ACC112 (cell line): ENCODE data around the gene PLA2G4B.

ENCODE experiments used
- H2AFZ ChIP-seq: fragments of 200-600 bp; sonication (generic); one replicate; pipeline ENCODE4 v1.6.0; 2017; ENCODE audit warnings: antibody characterized with exemption, low read length; ENCODE audit not compliant: unreplicated experiment
- H3K27ac ChIP-seq: fragments of 200-600 bp; sonication (generic); 2 replicates; pipeline ENCODE4 v1.5.1; 2014; ENCODE audit warnings: low read depth, mild to moderate bottlenecking, antibody characterized with exemption, low read length, moderate library complexity
- H3K27me3 ChIP-seq: fragments of 200-600 bp; sonication (generic); 2 replicates; pipeline ENCODE4 v1.6.1; 2014; ENCODE audit warnings: mild to moderate bottlenecking, antibody characterized with exemption, low read length, moderate library complexity, mixed read lengths; ENCODE audit not compliant: insufficient read depth
- H3K36me3 ChIP-seq: fragments of 200-600 bp; sonication (generic); 2 replicates; pipeline ENCODE4 v1.6.1; 2016; ENCODE audit warnings: mild to moderate bottlenecking, antibody characterized with exemption, low read length, moderate library complexity, mixed read lengths; ENCODE audit not compliant: insufficient read depth
- H3K4me1 ChIP-seq: fragments of 200-600 bp; sonication (generic); one replicate; pipeline ENCODE4 v1.6.1; 2016; ENCODE audit warnings: low read length, mixed read lengths; ENCODE audit not compliant: insufficient read depth, unreplicated experiment, control insufficient read depth
- H3K4me3 ChIP-seq: fragments of 200-600 bp; sonication (generic); 2 replicates; pipeline ENCODE4 v1.5.1; 2014; ENCODE audit warnings: mild to moderate bottlenecking, low read depth, low read length
- H3K79me2 ChIP-seq: fragments of 200-600 bp; sonication (generic); one replicate; pipeline ENCODE4 v1.6.0; 2016; ENCODE audit warnings: low read length; ENCODE audit not compliant: control insufficient read depth, unreplicated experiment, insufficient read depth

PLA2G4B gene

DNA sequence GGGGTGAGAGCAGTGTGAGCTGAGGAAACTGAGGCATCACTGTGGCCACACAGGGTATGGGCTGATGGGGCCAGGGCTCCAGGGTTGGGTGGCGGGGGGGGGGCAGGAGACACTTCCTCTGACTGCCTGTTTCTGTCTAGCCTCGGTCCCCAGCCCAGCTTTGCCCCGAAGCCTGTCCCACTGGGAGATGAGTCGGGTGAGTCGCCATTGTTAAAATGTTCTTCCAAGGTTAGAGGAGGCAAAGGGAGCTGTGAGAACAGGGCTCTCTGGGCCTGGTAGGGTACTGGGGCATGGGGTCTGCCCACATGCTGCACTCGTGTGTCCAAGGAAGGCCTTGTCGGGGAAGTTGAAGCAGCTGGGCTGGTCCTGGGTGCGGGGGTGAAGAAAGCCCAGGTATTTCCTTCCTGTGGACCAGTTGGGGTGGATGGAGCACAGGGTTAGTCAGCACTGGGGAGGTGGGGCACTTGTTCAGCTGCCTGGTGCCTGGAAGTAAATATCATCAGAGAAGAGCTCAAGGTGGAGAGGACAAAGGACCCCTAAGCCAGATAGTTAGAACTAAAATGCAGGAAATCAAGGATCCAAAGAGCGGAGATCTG is 19.1 kb upstream of the PLA2G4B start:
- H3K36me3 ChIP-seq = peaks cover 13% of the 10 kb centered on the region; the same call in 1 of the 2 replicates
- H3K4me1 ChIP-seq = peaks cover 11% of the 10 kb centered on the region
- H3K4me3 ChIP-seq = no peak overlapping the region
- H3K27me3 ChIP-seq = no peaks in the 10 kb centered on the region
- H3K79me2 ChIP-seq = no peaks in the 10 kb centered on the region
- no peak overlapping the region for H3K27ac ChIP-seq
- H2AFZ ChIP-seq = no peak overlapping the region

DNA sequence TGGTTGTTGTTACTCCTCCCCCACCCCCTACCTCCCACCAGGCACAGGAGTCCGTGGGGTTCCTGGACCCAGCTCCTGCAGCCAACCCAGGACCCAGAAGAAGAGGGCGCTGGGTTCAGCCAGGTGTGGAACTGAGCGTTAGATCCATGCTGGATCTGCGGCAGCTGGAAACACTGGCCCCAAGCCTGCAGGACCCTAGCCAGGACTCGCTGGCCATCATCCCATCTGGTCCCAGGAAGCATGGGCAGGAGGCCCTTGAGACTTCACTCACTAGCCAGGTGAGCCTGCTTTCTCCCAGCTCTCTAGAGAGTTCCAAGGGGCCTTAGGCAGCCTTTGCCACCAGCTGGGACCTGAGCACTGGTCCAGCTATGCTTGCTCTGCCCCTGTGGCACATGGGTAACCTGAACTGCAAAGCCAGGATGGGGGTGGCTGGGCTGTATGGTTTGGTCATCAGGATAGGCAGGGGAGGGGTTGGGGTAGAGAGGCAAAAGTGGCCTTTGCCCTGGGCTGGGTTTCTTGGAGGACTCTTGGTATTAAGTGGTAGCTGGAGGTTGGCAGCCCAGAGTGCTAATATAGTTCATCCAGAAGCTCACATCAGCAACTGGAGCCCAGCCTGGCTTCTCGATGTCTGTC is 17.7 kb upstream of the PLA2G4B start:
- Histone ChIP-seq H2AFZ (no peak overlapping the region), H3K4me1 (peaks cover 11% of the 10 kb centered on the region), H3K79me2 (no peaks in the 10 kb centered on the region), H3K27ac (no peak overlapping the region), H3K4me3 (no peak overlapping the region), H3K27me3 (no peaks in the 10 kb centered on the region), H3K36me3 (peaks cover 13% of the 10 kb centered on the region; the same call in 1 of the 2 replicates)

DNA sequence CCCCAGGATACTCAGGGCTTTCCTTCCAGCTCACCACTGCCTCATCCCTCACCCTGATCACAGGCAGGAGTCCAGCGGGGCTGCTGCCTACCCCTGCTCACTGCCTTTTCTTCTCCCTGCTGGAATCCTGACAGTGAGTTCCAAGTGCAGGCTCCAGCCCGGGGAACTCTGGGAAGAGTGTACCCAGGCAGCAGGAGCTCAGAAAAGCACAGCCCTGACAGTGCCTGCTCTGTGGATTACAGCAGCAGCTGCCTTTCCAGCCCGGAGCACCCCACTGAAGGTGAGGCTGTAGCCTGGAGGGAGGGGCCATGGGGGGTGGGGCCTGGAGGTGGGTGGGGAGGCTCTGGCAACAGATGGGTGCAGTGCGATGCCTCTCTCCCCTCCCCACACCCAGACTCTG is 16.8 kb upstream of the PLA2G4B start:
- Histone ChIP-seq H3K4me3 (no peak overlapping the region), H3K27me3 (no peaks in the 10 kb centered on the region), H2AFZ (no peak overlapping the region), H3K4me1 (peaks cover 11% of the 10 kb centered on the region), H3K36me3 (peaks cover 13% of the 10 kb centered on the region; the same call in 1 of the 2 replicates), H3K79me2 (no peaks in the 10 kb centered on the region), H3K27ac (no peak overlapping the region)

DNA sequence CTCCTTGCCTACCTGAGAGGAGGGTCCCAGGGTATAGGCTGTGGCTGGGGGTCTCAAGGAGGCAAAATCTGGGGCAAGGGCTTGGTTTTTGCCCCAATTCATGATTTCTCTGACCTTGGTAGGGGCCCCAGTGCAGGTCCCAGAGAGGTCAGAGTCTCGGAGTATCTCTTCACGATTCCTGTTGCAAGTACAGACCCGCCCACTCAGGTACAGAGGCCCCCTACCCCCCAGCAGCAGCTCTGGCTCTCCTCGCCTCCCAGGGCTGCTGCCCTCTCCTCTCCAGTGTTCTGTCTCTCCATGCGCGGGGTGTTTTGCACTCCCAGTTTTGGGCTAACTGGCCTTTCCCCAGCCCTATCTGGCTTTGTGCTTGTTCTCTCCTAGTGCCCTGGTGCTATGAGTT is 16.2 kb upstream of the PLA2G4B start:
- H3K4me3 ChIP-seq = no peak overlapping the region
- no peak overlapping the region for H3K27ac ChIP-seq
- no peaks in the 10 kb centered on the region for H3K27me3 ChIP-seq
- H2AFZ ChIP-seq = no peak overlapping the region
- no peaks in the 10 kb centered on the region for H3K79me2 ChIP-seq
- peaks cover 11% of the 10 kb centered on the region for H3K4me1 ChIP-seq
- peaks cover 13% of the 10 kb centered on the region; the same call in 1 of the 2 replicates for H3K36me3 ChIP-seq

DNA sequence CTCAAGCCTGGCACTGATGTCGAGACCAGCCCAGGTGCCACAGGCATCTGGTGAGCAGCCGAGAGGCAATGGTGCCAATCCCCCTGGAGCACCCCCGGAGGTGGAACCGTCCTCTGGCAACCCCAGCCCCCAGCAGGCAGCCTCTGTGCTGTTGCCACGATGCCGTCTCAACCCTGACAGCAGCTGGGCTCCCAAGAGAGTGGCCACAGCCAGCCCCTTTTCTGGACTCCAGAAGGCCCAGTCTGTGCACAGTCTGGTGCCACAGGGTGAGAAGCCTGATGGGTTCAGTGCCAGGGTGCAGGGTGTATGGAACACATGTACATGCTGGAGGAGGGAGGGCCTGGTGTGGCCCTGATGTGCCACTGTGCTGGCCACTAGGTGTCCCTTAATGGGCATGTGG is 15.7 kb upstream of the PLA2G4B start:
- Histone ChIP-seq H3K79me2 (no peaks in the 10 kb centered on the region), H3K36me3 (peaks cover 13% of the 10 kb centered on the region; the same call in 1 of the 2 replicates), H3K27me3 (no peaks in the 10 kb centered on the region), H2AFZ (no peak overlapping the region), H3K27ac (no peak overlapping the region), H3K4me3 (no peak overlapping the region), H3K4me1 (peaks cover 11% of the 10 kb centered on the region)

DNA sequence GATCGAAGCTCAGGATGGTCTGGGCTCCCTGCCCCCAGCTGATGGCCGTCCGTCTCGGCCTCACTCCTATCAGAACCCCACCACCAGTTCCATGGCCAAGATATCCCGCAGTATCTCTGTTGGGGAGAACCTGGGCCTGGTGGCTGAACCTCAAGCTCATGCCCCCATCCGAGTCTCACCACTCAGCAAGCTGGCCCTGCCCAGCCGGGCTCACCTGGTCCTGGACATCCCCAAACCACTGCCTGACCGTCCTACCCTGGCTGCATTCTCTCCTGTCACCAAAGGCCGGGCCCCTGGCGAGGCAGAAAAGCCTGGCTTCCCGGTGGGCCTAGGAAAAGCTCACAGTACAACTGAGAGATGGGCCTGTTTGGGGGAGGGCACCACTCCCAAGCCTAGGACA is 15.1 kb upstream of the PLA2G4B start:
- Histone ChIP-seq H3K27ac (no peak overlapping the region), H3K36me3 (peaks cover 9% of the 10 kb centered on the region; the same call in 1 of the 2 replicates), H3K4me3 (no peak overlapping the region), H3K4me1 (peaks cover 11% of the 10 kb centered on the region), H2AFZ (no peak overlapping the region), H3K27me3 (no peaks in the 10 kb centered on the region), H3K79me2 (no peaks in the 10 kb centered on the region)

DNA sequence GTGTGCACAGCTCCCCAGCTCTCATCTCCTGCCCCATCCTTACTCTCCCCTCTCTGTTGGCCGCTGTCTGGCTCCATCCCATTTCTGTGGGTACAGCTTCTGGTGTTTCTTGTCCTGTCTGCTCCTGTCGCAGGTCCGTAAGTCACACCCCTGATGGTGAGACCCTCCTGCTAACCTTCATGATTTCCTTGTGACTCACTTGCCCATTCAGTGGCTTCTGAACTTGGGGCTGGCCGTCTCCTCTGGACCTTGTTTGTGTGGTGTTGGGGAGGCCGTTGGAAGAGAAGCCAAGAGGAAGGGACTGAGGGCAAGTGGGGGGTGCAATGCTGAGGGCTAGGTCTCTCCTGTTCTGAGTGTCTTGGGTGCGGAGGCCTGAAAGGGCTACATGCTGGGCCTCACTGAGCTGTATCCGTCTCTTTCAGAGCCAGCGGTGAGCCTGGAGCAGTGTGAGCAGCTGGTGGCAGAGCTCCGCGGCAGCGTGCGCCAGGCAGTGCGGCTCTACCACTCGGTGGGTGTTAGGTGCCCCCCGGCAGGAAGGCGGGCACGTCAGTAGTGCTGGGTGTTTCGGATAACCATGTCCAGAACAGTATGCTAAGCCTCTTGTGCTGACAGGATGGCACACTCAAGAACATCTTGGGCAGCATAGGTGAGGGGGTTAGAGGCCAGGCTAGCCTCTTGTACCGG is 14.4 kb upstream of the PLA2G4B start:
- peaks cover 15% of the 10 kb centered on the region for H3K4me1 ChIP-seq
- no peak overlapping the region for H3K4me3 ChIP-seq
- no peak overlapping the region for H2AFZ ChIP-seq
- H3K36me3 ChIP-seq = peaks cover 3% of the 10 kb centered on the region; the same call in 1 of the 2 replicates
- H3K79me2 ChIP-seq = no peaks in the 10 kb centered on the region
- H3K27ac ChIP-seq = no peak overlapping the region
- H3K27me3 ChIP-seq = no peaks in the 10 kb centered on the region

DNA sequence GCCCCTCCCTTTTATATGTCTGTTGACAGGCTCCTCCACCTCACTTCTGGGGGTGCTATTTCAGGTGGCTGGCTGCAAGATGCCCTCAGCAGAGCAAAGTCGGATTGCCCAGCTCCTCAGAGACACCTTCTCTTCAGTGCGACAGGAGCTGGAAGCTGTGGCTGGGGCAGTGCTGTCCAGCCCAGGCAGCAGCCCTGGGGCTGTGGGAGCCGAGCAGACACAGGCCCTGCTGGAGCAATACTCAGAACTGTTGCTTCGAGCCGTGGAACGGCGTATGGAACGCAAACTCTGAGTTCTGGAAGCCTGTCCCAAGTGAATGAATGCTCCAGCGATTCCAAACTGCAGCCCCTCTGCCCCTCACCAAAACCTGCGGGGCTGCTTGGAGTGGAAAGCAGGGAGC is 13.5 kb upstream of the PLA2G4B start:
- Histone ChIP-seq H3K79me2 (no peaks in the 10 kb centered on the region), H3K27me3 (no peaks in the 10 kb centered on the region), H3K4me3 (no peak overlapping the region), H2AFZ (no peak overlapping the region), H3K27ac (no peak overlapping the region), H3K4me1 (peaks cover 7% of the 10 kb centered on the region), H3K36me3 (0 out of 2 replicates have a peak, but pooled peaks cover 2% of the 10 kb centered on the region)

DNA sequence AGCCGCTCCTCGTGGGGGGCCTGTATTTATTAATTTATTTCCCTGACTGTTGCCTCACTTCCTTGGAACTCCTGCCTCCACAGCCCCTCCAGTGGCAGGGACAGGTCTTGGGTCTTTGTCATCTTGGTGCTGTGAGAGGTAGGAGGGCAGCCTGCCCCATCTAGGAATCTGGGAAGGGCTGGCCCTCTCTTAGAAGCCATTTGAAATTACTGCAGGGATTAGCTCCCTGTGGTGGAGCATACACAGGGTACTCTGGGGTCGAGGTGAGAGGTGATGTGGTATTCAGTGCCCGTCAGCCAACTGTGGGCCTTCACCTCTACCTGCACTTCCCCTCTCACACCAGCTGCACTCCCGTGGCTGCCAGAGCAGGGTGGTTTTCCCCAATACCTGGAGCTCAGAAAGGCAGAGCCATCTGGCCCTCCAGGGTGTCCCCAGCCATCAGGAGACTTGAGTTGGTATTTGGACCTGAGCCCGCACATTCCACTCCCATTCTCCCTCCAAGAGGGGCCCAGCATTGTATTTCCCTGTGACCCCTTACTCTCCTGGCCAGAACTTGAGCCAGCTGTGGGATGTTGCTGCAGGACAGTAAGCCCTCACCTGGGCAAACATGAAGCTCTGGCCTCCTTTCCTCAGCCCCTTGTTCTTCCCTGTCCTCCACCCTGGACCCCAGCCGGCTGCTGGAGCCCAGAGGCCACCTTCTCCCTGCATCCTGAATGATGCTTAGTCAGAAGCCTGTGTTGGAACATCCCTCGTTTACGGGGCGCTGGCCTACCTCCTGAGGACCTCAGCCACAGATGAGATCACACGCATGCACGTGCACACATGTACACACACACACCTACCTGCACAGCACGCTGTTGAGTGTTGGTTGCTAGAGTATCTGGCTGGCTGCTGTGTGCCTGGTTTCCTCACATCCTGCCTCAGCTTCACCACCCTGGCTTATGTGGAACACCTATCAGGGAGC is 12.8 kb upstream of the PLA2G4B start:
- no peak overlapping the region for H2AFZ ChIP-seq
- H3K36me3 ChIP-seq = 0 out of 2 replicates have a peak, but pooled peaks cover 2% of the 10 kb centered on the region

DNA sequence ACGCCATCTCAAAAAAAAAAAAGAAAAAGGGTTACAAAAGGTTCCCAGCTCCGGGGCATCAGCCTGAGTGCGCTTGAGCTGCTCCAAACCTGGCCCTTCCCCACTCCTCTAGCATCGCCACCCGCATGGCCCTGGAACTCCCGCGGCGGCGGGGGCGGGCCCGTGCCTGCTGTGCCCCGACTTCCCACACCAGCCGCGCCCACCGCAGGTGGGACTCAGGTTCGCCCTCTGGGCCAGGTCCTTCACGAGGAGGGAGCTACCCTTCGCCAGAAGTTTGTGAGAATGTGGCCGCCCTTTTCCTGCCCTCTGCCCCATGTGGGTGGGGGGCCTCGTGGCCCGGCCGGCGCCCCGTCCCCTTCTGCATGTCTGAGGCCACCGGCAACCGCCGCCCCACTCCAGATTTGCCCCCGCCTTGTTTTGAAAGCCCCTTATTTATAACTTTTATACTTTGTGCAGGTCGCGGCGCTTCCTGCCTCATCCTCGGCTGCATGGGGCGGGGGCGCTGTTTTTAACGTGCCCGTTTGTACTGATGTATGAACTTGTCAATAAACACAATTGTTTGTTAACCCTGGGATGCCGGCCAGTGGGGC is 11.3 kb upstream of the PLA2G4B start:
- Histone ChIP-seq H3K4me3 (peak overlapping the region; percentile 91), H3K4me1 (peaks cover 7% of the 10 kb centered on the region), H3K27me3 (no peaks in the 10 kb centered on the region), H2AFZ (peak overlapping the region; percentile 3), H3K36me3 (0 out of 2 replicates have a peak, but pooled peaks cover 2% of the 10 kb centered on the region), H3K27ac (no peak overlapping the region), H3K79me2 (no peaks in the 10 kb centered on the region)

More for the DNA sequence above, 12.8 kb upstream of the PLA2G4B start:
- Histone ChIP-seq H3K4me1 (peaks cover 7% of the 10 kb centered on the region), H3K27ac (no peak overlapping the region), H3K79me2 (no peaks in the 10 kb centered on the region), H3K27me3 (no peaks in the 10 kb centered on the region), H3K4me3 (no peak overlapping the region)
